Measurements from ENCODE around the gene NPRL2. TPM values are rescaled to one million over a fixed set of nuclear protein-coding genes. Genes with fewer than 3 reads are reported as not detected.

Gene NPRL2
- total and polyA plus RNA-seq, 2 of the 8 experiments (the other 6 are each of a cell fraction or from before 2014, with no cell fraction given): 28.4 to 51.4 TPM

DNA sequence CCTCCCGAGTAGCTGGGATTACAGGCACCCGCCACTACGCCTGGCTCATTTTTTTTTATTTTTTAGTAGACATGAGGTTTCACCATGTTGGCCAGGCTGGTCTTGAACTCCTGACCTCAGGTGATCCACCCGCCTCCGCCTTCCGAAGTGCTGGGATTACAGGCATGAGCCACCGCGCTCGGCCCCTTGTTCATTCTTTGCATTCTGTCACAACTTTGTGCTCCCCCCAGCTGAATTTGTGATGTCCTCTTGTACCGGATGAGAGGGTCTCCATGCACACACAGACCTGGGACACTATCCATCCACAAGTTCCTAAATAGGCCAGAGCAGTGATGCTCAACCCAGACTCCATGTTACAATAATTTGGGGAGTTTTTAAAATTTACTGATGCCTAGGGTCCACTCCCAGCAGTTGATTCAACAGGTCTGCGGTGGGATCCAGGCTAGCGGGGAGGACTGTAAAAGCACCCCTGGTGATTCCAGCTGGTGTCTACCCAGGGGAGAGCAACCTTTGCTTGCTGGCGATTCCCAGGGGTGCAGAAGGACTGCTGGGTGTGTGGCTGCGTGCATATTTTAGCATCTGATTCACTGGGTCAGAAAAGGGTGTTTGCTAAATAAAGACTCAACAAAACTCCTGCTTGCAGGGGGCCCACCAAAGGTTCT is 11.0 kb downstream of the NPRL2 start (continued):
- TF ChIP-seq GABPA (IDR thresholded peaks at IDR 0.05; ENCODE audit: borderline replicate concordance, insufficient read depth, low read length): no peak
- TF ChIP-seq CHD1 (IDR thresholded peaks at IDR 0.05; ENCODE audit: low read depth, low read length): no peak
- TF ChIP-seq TEAD4 (IDR thresholded peaks at IDR 0.05; ENCODE audit: low read depth, low read length): no peak
- TF ChIP-seq POU5F1 (IDR thresholded peaks at IDR 0.05; ENCODE audit: low read depth, low read length): no peak
- TF ChIP-seq KDM1A (IDR thresholded peaks at IDR 0.05; ENCODE audit: borderline replicate concordance, low read length): no peak
- TF ChIP-seq PHF8 (conservative IDR thresholded peaks at IDR 0.05; ENCODE audit: low read depth, low read length): no peak
- no peak for TF ChIP-seq SIX5 (IDR thresholded peaks at IDR 0.05; ENCODE audit: low read depth, low read length)
- no peak for TF ChIP-seq CEBPB (IDR thresholded peaks at IDR 0.05; ENCODE audit: low read depth, low read length)
- TF ChIP-seq EZH2 (IDR thresholded peaks at IDR 0.05; ENCODE audit: low read depth, low read length, severe bottlenecking): no peak
- TF ChIP-seq, protein P1, sequence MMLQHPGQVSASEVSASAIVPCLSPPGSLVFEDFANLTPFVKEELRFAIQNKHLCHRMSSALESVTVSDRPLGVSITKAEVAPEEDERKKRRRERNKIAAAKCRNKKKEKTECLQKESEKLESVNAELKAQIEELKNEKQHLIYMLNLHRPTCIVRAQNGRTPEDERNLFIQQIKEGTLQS (IDR thresholded peaks at IDR 0.05; ENCODE audit: insufficient read depth, low read depth, low read length): no peak

All from H1 (cell line).